Myocyte (in vitro differentiated cells): ENCODE measurements around the gene DBN1. TPM values are rescaled to one million over a fixed set of nuclear protein-coding genes. Genes with fewer than 3 reads are reported as not detected.

Source experiments
- DNase-seq: peaks from one replicate; pipeline ENCODE4 v3.0.0-alpha.2; 2012; ENCODE audit warnings: low read depth
- total RNA-seq: library from RNA; depleted of rRNA; stranded (reverse); fragments of >200 nt; gene quantifications from 2 replicates; pipeline ENCODE4 v1.2.3, GENCODE V29; 2014

DBN1 gene
- total RNA-seq, 1 donor from 2014 or later, result 311 TPM

DNA sequence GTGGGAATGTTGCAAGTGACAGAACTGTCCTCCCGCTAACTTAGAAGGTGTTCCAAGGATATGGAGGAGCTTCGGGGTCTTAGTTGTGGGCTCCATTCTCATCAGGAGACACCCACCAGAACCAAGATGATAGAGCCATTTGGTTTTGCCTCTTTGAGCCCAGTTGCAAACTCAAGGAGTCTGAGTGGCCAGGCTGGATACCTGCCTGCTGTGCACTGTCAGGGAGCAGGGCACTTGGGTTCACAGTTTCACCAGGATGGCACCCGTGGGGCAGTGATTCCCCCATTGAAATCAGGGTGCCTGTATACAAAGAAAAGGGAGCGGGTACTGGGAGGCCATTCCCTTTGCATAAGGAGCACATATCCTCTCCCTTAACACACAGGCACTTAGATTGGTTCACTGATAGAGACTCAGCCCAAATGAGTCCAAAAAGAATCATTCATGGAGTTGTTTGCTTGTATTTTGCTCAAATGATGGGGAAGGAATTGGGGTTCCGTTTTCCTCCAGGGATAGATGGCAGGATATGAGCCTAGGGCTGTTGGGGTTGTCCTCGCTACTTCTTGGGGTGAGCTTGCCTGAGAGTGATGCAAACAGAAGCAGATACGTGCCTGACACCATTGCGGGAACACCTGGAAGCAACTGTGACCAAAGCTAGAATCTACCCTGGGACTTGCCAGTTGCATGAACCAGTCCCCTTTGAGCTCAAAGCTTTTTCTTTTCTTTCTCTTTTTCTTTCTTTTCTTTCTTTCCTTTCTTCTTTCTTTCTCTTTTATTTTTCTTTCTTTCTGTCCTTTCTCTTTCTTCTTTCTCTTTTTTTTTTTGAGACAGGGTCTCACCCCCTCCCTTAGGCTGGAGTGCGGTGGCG, 28.1 kb downstream of the DBN1 start:
- DNase-seq, result no peak

- DNase-seq, result no peak
Observed at GRCh38 chr5:177444106-177445051, 29.1 kb downstream of the DBN1 start.

DNA sequence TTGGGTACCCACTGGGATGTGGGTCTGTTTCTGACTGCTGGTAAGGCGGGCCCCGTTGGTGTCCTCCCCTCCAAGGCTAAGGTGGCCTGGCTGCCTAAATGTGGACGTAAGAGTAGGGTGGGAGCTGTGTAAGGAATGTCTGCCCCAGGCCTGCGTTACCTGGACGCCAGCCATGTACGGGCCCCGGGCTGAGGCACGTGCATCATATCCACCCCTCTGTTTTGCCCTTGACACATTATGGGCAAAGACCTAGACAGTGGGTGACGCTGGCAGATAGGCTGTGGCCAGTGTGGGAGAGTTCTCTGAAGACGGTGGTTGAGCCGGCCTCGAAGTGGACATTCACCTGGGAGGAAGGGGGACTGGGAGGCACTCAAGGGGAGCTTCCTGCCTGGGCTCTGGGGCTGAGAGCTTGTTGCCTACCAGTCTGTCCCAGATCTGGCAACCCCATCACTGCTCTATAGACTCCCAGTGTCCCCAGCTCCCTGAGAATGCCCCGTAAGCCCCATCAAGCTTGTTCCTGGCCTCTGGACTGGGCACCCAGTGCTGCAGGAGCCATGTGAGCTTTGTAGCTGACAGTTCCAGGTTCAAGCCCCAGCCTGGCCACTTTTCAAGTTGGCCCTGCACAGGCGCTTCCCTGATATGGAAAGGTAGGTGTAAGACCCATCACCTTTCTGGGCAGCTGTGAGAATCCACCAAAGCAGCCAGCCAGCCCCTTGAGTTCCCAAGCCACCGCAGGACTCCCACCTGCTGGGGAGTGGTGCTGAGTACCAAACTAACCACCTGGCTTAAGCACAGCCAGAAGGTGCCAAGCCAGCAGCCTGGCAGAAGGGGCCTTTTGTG, 30.1 kb downstream of the DBN1 start:
- no peak for DNase-seq

- DNase-seq, result no peak
Observed at GRCh38 chr5:177442066-177442826, 31.2 kb downstream of the DBN1 start.

DNA sequence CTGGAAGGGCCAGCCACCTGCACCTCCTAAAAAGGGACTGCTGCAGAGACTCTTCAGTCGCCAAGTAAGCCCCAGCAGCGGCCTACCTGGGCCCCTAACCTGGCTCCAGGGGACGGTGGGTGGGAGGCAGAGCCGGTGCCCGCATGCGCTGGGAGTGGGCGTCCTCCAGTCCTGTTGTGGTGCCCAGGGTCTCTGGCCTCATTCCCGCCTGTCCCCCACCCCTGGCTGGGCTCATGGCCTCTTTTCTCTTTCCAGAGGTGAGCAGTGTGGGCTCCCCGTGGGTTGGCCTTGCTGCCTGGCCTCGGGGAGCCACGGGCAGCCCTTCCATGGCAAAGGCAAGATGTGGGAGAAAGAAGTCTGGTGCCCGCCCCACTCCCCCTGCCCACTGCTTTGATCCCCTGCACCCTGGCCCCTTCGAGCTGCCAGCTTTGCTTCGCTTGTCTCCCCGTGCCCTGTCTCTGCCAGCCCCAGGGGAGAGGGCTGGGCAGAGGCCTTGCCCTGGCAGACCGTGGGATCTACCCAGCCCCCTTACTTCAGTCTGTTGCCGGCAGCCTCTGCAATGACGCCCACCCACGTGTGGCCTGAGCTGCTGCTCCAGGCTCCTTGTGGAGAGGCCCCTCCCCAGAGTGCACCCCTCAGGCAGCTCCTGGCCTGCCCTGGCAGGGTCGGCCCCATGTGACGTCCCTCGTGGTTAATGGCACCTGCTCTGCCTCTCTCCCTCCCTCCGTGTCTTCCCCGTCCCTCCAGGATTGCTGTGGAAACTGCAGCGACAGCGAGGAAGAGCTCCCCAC, 32.2 kb downstream of the DBN1 start:
- DNase-seq, result peak; percentile 52

GRCh38 chr5:177440211-177440989, 33.0 kb downstream of the DBN1 start:
- DNase-seq, result no peak

DNA sequence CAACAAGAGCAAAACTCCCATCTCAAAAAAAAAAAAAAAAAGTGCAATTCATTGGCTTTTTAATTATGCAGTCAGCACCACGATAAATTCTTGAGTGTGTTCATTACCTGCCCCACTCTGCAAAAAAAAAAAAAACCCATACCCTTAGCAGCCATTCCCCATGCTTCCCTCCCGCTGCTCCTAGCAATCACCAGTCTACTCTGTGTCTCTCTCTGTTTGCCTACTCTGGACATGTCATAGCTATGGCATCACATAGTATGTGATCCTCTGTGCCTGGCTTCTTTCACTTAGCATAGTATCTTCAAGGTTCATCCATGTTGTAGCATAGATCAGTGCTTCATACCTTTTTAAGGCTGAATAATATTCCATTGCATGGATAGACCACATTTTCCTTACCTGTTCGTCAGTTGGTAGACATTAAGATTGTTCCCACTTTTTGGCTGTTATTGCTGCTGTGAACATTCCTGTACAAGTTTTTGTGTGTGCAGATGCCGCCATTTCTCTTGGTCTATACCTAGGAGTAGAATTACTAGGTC, 33.8 kb downstream of the DBN1 start:
- no peak for DNase-seq

- DNase-seq, result no peak
Observed at GRCh38 chr5:177438468-177438867, 35.0 kb downstream of the DBN1 start.

DNA sequence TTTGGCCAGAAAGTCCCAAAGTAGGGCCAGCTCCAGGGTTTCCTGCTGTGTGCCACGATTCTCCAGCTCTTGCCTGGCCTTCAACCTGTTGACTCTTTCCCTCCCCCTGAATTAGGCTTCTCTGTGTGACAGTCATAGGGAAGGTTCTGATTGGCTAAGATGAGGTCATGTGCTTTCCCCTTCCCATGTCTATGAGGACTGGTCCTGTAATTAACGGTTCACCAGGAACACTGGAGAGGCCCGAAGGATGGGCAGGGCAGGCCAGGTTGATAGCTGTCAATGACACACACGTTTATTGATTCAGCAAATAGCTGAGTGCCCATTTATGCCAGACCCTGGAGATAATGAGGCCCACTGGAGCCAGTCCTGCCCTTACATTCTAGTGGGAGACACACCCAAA, 35.8 kb downstream of the DBN1 start:
- DNase-seq, result no peak

- DNase-seq, result no peak
Observed at GRCh38 chr5:177435847-177436536, 37.4 kb downstream of the DBN1 start.

- DNase-seq, result no peak
Observed at GRCh38 chr5:177434942-177435738, 38.3 kb downstream of the DBN1 start.

DNA sequence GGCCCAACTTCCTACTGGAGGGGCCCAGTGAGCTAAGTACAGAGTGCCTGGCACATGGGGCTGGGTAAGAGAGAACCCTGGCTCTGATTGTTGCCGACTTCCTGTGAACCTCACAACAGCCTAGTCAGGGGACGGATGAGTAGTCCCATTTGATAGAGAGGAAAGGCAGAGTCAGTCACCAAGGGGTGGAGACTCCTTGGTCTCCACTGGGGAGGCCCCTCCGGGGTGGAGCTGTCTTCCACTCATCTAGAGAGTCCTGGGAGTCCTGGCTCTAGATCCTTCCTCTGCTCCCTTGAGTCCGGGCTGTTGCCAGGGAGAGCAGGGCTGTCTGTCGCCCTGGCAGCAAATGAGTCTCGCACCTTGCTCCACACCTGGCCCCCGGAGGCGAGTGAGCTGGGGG, 39.0 kb downstream of the DBN1 start:
- no peak for DNase-seq

- DNase-seq, result no peak
Observed at GRCh38 chr5:177433658-177434217, 39.7 kb downstream of the DBN1 start.

- DNase-seq, result no peak
Observed at GRCh38 chr5:177432839-177433657, 40.4 kb downstream of the DBN1 start.

- no peak for DNase-seq
Observed at GRCh38 chr5:177432143-177432838, 41.1 kb downstream of the DBN1 start.
